ENCODE data around the gene FHIT. TPM values are rescaled to one million over a fixed set of nuclear protein-coding genes. Genes with fewer than 3 reads are reported as not detected.

The FHIT gene
- total and polyA plus RNA-seq, 2 donors from 2014 or later = 20.2 to 61.2 TPM

DNA sequence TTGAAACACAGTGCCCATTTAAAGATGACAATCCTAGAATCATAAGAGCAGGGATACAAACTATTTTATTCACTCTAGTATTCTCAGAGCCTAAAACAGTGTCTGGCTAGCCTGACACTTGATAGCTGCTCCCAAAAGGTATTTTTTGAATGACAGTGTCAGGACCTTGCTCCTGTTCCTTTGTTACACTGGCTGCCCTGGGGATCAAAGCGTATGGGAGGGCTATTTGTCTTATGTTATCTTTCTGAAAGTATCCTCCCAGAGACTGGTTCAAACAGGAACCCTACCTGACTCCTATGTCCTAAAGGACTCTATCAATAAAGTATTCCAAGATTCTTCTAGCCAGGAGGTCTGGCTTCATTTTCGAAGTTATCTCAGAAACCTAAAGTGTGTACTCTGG, 621.4 kb downstream of the FHIT start:
- FAIRE-seq = no peak
- intact Hi-C loops (cut with DNase I) = no loop called here
- H3K27ac ChIP-seq (ENCODE audit: low read depth in 2 of 2, low read length in 2 of 2) = no peak overlapping the region

DNA sequence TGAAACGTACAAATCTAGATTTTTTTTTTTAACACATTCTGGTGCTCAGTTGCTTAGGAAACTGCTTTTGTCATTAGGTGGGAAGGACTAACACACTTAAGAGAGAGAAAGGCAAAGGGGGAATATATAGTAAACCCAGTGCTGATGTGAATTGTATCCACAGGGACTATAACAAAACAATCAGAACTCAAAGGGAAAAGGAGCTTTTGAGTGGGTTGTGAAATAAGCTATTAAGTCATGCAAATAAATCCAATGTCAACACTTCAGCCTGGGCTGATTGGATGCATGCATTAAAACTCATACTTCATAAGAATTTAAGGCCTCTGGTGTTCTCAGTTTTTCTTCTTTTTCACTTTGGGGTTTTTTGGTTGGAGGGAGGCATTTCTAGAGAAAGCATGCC, 628.9 kb downstream of the FHIT start:
- DNase-seq (no peak), FAIRE-seq (no peak)
- TF ChIP-seq, protein P1, sequence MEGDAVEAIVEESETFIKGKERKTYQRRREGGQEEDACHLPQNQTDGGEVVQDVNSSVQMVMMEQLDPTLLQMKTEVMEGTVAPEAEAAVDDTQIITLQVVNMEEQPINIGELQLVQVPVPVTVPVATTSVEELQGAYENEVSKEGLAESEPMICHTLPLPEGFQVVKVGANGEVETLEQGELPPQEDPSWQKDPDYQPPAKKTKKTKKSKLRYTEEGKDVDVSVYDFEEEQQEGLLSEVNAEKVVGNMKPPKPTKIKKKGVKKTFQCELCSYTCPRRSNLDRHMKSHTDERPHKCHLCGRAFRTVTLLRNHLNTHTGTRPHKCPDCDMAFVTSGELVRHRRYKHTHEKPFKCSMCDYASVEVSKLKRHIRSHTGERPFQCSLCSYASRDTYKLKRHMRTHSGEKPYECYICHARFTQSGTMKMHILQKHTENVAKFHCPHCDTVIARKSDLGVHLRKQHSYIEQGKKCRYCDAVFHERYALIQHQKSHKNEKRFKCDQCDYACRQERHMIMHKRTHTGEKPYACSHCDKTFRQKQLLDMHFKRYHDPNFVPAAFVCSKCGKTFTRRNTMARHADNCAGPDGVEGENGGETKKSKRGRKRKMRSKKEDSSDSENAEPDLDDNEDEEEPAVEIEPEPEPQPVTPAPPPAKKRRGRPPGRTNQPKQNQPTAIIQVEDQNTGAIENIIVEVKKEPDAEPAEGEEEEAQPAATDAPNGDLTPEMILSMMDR (IDR thresholded peaks at IDR 0.05; ENCODE audit: borderline replicate concordance, extremely low read depth, insufficient read depth) = no peak
- Histone ChIP-seq H3K9ac (ENCODE audit: low read length in 3 of 3) (no peak overlapping the region), H3K9me3 (ENCODE audit: control insufficient read depth in 2 of 3, insufficient read depth in 1 of 3, low read length in 3 of 3) (no peaks in the 10 kb centered on the region), H3K36me3 (ENCODE audit: control insufficient read depth in 2 of 3, insufficient read depth in 3 of 3, low read length in 3 of 3) (no peaks in the 10 kb centered on the region), H3K4me1 (ENCODE audit: control insufficient read depth in 2 of 3, insufficient read depth in 2 of 3, low read depth in 1 of 3, low read length in 3 of 3) (no peaks in the 10 kb centered on the region), H3K27ac (ENCODE audit: low read depth in 2 of 2, low read length in 2 of 2) (no peak overlapping the region), H3K27me3 (ENCODE audit: control insufficient read depth, insufficient read depth, low read length) (no peaks in the 10 kb centered on the region), H3K4me3 (ENCODE audit: low read length in 3 of 3) (no peak overlapping the region)
- intact Hi-C loops (cut with DNase I) = no loop called here

More for the DNA sequence above, 621.4 kb downstream of the FHIT start:
- Histone ChIP-seq H3K4me1 (ENCODE audit: control insufficient read depth in 2 of 3, insufficient read depth in 2 of 3, low read depth in 1 of 3, low read length in 3 of 3) (no peaks in the 10 kb centered on the region), H3K4me3 (ENCODE audit: low read length in 3 of 3) (no peak overlapping the region), H3K9me3 (ENCODE audit: control insufficient read depth in 2 of 3, insufficient read depth in 1 of 3, low read length in 3 of 3) (no peaks in the 10 kb centered on the region), H3K9ac (ENCODE audit: low read length in 3 of 3) (no peak overlapping the region), H3K27me3 (ENCODE audit: control insufficient read depth, insufficient read depth, low read length) (no peaks in the 10 kb centered on the region), H3K36me3 (ENCODE audit: control insufficient read depth in 2 of 3, insufficient read depth in 3 of 3, low read length in 3 of 3) (no peaks in the 10 kb centered on the region)
- TF ChIP-seq, protein P1 (IDR thresholded peaks at IDR 0.05; ENCODE audit: borderline replicate concordance, extremely low read depth, insufficient read depth) = no peak
- DNase-seq = no peak

DNA sequence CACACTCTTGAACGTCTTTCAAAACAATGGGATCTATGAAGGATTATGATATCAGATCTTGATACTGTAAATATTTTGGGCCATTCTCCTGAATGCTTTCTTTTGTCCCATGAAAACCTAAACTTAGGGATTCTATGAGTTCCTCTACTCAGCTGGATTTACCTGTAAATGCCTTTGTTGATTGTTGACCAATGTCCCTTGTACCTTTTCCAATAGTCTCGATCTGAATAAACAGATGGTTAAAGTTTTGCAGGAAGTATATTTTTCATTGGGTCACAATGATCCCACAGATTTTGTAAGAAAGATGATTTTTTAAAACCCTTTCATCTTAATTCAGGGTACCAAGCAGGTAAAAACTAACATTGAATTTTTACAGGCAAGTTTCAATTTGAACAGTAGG, 634.1 kb downstream of the FHIT start:
- H3K27me3 ChIP-seq (ENCODE audit: control insufficient read depth, insufficient read depth, low read length) = no peaks in the 10 kb centered on the region
- no peaks in the 10 kb centered on the region for H3K36me3 ChIP-seq (ENCODE audit: control insufficient read depth in 2 of 3, insufficient read depth in 3 of 3, low read length in 3 of 3)
- FAIRE-seq = no peak
- TF ChIP-seq, protein P1 (IDR thresholded peaks at IDR 0.05; ENCODE audit: borderline replicate concordance, extremely low read depth, insufficient read depth) = no peak
- intact Hi-C loops (cut with DNase I) = no loop called here
- no peak overlapping the region for H3K4me3 ChIP-seq (ENCODE audit: low read length in 3 of 3)
- H3K4me1 ChIP-seq (ENCODE audit: control insufficient read depth in 2 of 3, insufficient read depth in 2 of 3, low read depth in 1 of 3, low read length in 3 of 3) = no peaks in the 10 kb centered on the region
- H3K9ac ChIP-seq (ENCODE audit: low read length in 3 of 3) = no peak overlapping the region
- H3K27ac ChIP-seq (ENCODE audit: low read depth in 2 of 2, low read length in 2 of 2) = no peak overlapping the region
- no peaks in the 10 kb centered on the region for H3K9me3 ChIP-seq (ENCODE audit: control insufficient read depth in 2 of 3, insufficient read depth in 1 of 3, low read length in 3 of 3)
- no peak for DNase-seq

DNA sequence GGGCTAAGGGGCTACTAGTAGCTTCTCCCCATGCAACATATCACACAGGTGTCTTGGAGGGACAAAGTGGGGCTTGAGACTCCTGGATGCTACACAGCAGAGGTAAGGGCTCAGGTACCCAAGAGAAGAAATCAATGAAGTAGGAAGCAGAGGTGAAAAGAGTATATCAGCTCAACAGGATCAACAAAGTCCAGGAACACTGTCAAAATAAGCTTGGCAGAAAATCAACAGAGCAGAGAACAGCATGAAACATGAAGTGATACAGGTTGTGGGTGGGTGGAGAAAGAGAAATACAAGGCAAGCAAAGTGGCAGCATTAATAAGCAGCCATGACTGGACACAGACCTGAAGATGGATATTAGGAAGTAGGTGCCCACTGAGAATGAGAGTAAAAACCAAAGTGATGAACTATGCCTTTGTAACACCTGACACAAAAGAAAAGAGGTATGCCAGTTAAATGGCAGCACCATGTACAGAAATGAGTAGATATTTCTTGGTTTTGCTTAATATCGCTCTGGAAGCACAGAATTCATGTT, 637.4 kb downstream of the FHIT start:
- Histone ChIP-seq H3K9me3 (ENCODE audit: control insufficient read depth in 2 of 3, insufficient read depth in 1 of 3, low read length in 3 of 3) (no peaks in the 10 kb centered on the region), H3K27ac (ENCODE audit: low read depth in 2 of 2, low read length in 2 of 2) (no peak overlapping the region), H3K4me1 (ENCODE audit: control insufficient read depth in 2 of 3, insufficient read depth in 2 of 3, low read depth in 1 of 3, low read length in 3 of 3) (no peaks in the 10 kb centered on the region), H3K9ac (ENCODE audit: low read length in 3 of 3) (no peak overlapping the region), H3K27me3 (ENCODE audit: control insufficient read depth, insufficient read depth, low read length) (no peaks in the 10 kb centered on the region), H3K36me3 (ENCODE audit: control insufficient read depth in 2 of 3, insufficient read depth in 3 of 3, low read length in 3 of 3) (no peaks in the 10 kb centered on the region), H3K4me3 (ENCODE audit: low read length in 3 of 3) (no peak overlapping the region)
- no peak for DNase-seq
- intact Hi-C loops (cut with DNase I) = no loop called here
- TF ChIP-seq, protein P1 (IDR thresholded peaks at IDR 0.05; ENCODE audit: borderline replicate concordance, extremely low read depth, insufficient read depth) = no peak
- no peak for FAIRE-seq

Measured in kidney (tissue), 14 donors.